ENCODE data around the gene TMEM144. TPM values are rescaled to one million over a fixed set of nuclear protein-coding genes. Genes with fewer than 3 reads are reported as not detected.

Gene TMEM144
- total RNA-seq, 1 donor from 2014 or later: 7.6 TPM

DNA sequence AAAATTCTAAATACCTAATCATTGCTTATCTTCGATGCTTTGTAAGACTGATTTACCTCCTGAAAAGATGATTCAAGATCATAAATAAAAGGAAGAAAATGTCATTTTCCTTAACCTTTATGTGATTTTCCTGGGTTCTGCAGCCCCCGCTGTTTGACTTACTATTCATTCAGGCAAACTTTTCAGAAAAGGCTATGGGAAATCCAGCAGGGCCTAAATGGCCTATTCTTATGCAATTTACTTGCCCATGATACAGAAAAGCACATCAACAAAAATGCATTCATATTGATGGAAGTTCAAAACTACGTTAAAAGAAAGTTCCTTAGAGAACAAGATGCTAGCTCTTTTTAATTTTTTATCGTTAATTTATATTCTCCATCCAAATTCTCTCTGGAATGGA, 51.2 kb downstream of the TMEM144 start:
- no peak overlapping the region for H3K27ac ChIP-seq (ENCODE audit: low read depth, low read length)
- no peaks in the 10 kb centered on the region for H3K4me1 ChIP-seq (ENCODE audit: insufficient read depth, low read length)
- H4K20me1 ChIP-seq (ENCODE audit: insufficient read depth, low read length): no peaks in the 10 kb centered on the region
- Mint-ChIP-seq H3K4me1 (ENCODE audit: low read depth, unreplicated experiment) (no peaks in the 10 kb centered on the region), H3K9me3 (ENCODE audit: unreplicated experiment) (no peaks in the 10 kb centered on the region), H3K4me3 (ENCODE audit: unreplicated experiment) (no peak overlapping the region), H3K27me3 (ENCODE audit: low read depth, unreplicated experiment) (no peaks in the 10 kb centered on the region), H3K36me3 (ENCODE audit: low read depth, unreplicated experiment) (no peaks in the 10 kb centered on the region), H3K27ac (ENCODE audit: unreplicated experiment) (no peak overlapping the region)
- no peaks in the 10 kb centered on the region for H3K9me3 ChIP-seq (ENCODE audit: insufficient read depth, low read depth, low read length)
- no peak overlapping the region for H3K9ac ChIP-seq (ENCODE audit: low read length)
- TF ChIP-seq EZH2 (IDR thresholded peaks at IDR 0.05; ENCODE audit: insufficient read depth, low read length): no peak
- TF ChIP-seq, protein P1, sequence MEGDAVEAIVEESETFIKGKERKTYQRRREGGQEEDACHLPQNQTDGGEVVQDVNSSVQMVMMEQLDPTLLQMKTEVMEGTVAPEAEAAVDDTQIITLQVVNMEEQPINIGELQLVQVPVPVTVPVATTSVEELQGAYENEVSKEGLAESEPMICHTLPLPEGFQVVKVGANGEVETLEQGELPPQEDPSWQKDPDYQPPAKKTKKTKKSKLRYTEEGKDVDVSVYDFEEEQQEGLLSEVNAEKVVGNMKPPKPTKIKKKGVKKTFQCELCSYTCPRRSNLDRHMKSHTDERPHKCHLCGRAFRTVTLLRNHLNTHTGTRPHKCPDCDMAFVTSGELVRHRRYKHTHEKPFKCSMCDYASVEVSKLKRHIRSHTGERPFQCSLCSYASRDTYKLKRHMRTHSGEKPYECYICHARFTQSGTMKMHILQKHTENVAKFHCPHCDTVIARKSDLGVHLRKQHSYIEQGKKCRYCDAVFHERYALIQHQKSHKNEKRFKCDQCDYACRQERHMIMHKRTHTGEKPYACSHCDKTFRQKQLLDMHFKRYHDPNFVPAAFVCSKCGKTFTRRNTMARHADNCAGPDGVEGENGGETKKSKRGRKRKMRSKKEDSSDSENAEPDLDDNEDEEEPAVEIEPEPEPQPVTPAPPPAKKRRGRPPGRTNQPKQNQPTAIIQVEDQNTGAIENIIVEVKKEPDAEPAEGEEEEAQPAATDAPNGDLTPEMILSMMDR (IDR thresholded peaks at IDR 0.05; ENCODE audit: insufficient read depth, low read depth, low read length): no peak
- H3K27me3 ChIP-seq (ENCODE audit: insufficient read depth, low read length): no peaks in the 10 kb centered on the region
- H3K36me3 ChIP-seq (ENCODE audit: insufficient read depth, low read length): no peaks in the 10 kb centered on the region
- no peak overlapping the region for H2AFZ ChIP-seq (ENCODE audit: low read depth, low read length)
- no peak overlapping the region for H3K4me2 ChIP-seq (ENCODE audit: low read length)
- no peak for DNase-seq (ENCODE audit: low read depth)
- no peak overlapping the region for H3K4me3 ChIP-seq (ENCODE audit: insufficient read depth, low read depth, low read length)
- FAIRE-seq: no peak
- no peaks in the 10 kb centered on the region for H3K79me2 ChIP-seq (ENCODE audit: insufficient read depth, low read length)

DNA sequence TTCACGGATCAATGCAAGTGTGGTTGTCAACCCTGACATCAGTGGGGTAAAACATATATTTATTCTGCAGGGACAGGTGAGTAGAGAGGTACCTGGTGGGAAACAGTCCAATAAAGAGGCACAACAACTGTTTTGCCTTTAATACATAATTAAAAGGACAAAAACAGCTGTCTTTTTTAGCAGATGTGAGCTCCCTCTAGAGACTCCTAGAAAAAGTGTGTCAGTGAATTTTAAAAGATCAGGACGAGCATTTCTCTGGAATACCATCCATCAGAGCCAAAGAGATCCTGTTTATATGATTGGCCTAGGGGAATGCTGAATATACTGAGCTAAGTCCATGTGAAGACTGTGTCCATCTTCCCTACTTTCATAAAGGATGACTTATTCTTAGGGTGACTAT, 58.3 kb downstream of the TMEM144 start:
- DNase-seq (ENCODE audit: low read depth) (no peak), FAIRE-seq (no peak)
- no peak overlapping the region for H3K4me2 ChIP-seq (ENCODE audit: low read length)
- Mint-ChIP-seq H3K4me1 (ENCODE audit: low read depth, unreplicated experiment) (no peaks in the 10 kb centered on the region), H3K27me3 (ENCODE audit: low read depth, unreplicated experiment) (no peaks in the 10 kb centered on the region), H3K4me3 (ENCODE audit: unreplicated experiment) (no peak overlapping the region), H3K9me3 (ENCODE audit: unreplicated experiment) (no peaks in the 10 kb centered on the region), H3K36me3 (ENCODE audit: low read depth, unreplicated experiment) (no peaks in the 10 kb centered on the region), H3K27ac (ENCODE audit: unreplicated experiment) (no peak overlapping the region)
- H3K27ac ChIP-seq (ENCODE audit: low read depth, low read length): no peak overlapping the region
- H2AFZ ChIP-seq (ENCODE audit: low read depth, low read length): no peak overlapping the region
- no peaks in the 10 kb centered on the region for H3K79me2 ChIP-seq (ENCODE audit: insufficient read depth, low read length)
- H3K9me3 ChIP-seq (ENCODE audit: insufficient read depth, low read depth, low read length): no peaks in the 10 kb centered on the region
- TF ChIP-seq, protein P1 (IDR thresholded peaks at IDR 0.05; ENCODE audit: insufficient read depth, low read depth, low read length): no peak
- TF ChIP-seq EZH2 (IDR thresholded peaks at IDR 0.05; ENCODE audit: insufficient read depth, low read length): no peak
- no peak overlapping the region for H3K4me3 ChIP-seq (ENCODE audit: insufficient read depth, low read depth, low read length)
- H3K4me1 ChIP-seq (ENCODE audit: insufficient read depth, low read length): no peaks in the 10 kb centered on the region
- no peaks in the 10 kb centered on the region for H3K27me3 ChIP-seq (ENCODE audit: insufficient read depth, low read length)
- no peaks in the 10 kb centered on the region for H3K36me3 ChIP-seq (ENCODE audit: insufficient read depth, low read length)
- H4K20me1 ChIP-seq (ENCODE audit: insufficient read depth, low read length): no peaks in the 10 kb centered on the region
- H3K9ac ChIP-seq (ENCODE audit: low read length): no peak overlapping the region

DNA sequence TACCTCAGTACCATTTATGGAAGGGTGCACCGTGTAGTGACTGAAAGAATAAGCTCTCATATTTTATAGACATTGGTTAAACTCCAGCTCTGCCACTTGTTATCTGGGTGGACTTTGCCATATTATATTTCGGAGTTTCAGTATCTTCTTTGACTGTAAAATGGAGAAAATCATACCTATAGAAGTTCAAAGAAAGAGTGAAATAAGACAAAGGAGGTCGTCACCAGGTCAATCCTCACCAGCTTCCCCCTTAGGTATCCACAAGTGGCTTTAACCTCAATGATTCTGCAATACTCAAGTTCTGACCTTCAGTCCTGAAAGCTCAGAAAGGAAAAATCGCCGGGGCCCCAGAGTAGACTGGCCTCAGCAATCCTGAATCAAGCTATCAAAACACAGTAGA, 64.3 kb downstream of the TMEM144 start:
- H3K9ac ChIP-seq (ENCODE audit: low read length): no peak overlapping the region
- H3K4me3 Mint-ChIP-seq (ENCODE audit: unreplicated experiment): no peak overlapping the region
- no peak overlapping the region for H3K27ac ChIP-seq (ENCODE audit: low read depth, low read length)
- no peaks in the 10 kb centered on the region for H4K20me1 ChIP-seq (ENCODE audit: insufficient read depth, low read length)
- no peaks in the 10 kb centered on the region for H3K27me3 Mint-ChIP-seq (ENCODE audit: low read depth, unreplicated experiment)
- no peaks in the 10 kb centered on the region for H3K4me1 ChIP-seq (ENCODE audit: insufficient read depth, low read length)
- H3K4me1 Mint-ChIP-seq (ENCODE audit: low read depth, unreplicated experiment): no peaks in the 10 kb centered on the region
- no peak overlapping the region for H3K4me3 ChIP-seq (ENCODE audit: insufficient read depth, low read depth, low read length)
- H2AFZ ChIP-seq (ENCODE audit: low read depth, low read length): no peak overlapping the region
- no peak for TF ChIP-seq EZH2 (IDR thresholded peaks at IDR 0.05; ENCODE audit: insufficient read depth, low read length)
- TF ChIP-seq, protein P1 (IDR thresholded peaks at IDR 0.05; ENCODE audit: insufficient read depth, low read depth, low read length): no peak
- no peaks in the 10 kb centered on the region for H3K27me3 ChIP-seq (ENCODE audit: insufficient read depth, low read length)
- H3K9me3 Mint-ChIP-seq (ENCODE audit: unreplicated experiment): no peaks in the 10 kb centered on the region
- H3K27ac Mint-ChIP-seq (ENCODE audit: unreplicated experiment): no peak overlapping the region
- DNase-seq (ENCODE audit: low read depth) (no peak), FAIRE-seq (no peak)
- no peaks in the 10 kb centered on the region for H3K36me3 Mint-ChIP-seq (ENCODE audit: low read depth, unreplicated experiment)
- no peak overlapping the region for H3K4me2 ChIP-seq (ENCODE audit: low read length)
- H3K79me2 ChIP-seq (ENCODE audit: insufficient read depth, low read length): no peaks in the 10 kb centered on the region
- H3K9me3 ChIP-seq (ENCODE audit: insufficient read depth, low read depth, low read length): no peaks in the 10 kb centered on the region
- H3K36me3 ChIP-seq (ENCODE audit: insufficient read depth, low read length): no peaks in the 10 kb centered on the region
